ENCODE results near the gene PRPS1.

DNA sequence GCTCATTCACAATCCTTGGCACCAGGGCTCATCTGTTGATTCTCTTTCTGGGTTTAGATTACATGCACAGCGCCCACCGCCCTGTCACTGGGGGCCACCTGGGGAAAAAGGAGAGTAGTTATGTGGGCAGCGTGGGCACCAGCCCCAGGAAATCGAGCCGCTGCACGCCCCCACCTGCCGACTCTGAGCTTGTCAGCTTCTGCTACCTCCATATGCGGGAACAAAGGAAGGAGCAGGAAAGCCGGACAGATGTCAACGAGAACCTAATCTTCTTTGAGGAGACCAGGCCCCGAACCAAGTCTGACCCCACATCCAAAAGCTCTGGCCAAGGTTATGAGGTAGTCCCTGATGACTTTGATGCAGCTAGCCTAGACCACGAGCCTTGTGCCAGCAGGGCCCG is 31.0 kb upstream of the PRPS1 start:
- TF ChIP-seq, protein P1, sequence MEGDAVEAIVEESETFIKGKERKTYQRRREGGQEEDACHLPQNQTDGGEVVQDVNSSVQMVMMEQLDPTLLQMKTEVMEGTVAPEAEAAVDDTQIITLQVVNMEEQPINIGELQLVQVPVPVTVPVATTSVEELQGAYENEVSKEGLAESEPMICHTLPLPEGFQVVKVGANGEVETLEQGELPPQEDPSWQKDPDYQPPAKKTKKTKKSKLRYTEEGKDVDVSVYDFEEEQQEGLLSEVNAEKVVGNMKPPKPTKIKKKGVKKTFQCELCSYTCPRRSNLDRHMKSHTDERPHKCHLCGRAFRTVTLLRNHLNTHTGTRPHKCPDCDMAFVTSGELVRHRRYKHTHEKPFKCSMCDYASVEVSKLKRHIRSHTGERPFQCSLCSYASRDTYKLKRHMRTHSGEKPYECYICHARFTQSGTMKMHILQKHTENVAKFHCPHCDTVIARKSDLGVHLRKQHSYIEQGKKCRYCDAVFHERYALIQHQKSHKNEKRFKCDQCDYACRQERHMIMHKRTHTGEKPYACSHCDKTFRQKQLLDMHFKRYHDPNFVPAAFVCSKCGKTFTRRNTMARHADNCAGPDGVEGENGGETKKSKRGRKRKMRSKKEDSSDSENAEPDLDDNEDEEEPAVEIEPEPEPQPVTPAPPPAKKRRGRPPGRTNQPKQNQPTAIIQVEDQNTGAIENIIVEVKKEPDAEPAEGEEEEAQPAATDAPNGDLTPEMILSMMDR (IDR thresholded peaks at IDR 0.05; ENCODE audit: low read depth, low read length): no peak
- no peak for TF ChIP-seq EZH2phosphoT487 (IDR thresholded peaks at IDR 0.05; ENCODE audit: low read depth)
